Measurements from ENCODE around the gene PTGER4. TPM values are rescaled to one million over a fixed set of nuclear protein-coding genes. Genes with fewer than 3 reads are reported as not detected.
"Not testable (repeated sequence)": the region's sequence is repeated elsewhere in the genome, so short reads cannot be mapped to it uniquely, and the experiment has no call there.

Gene PTGER4
- total RNA-seq, 2 donors from 2014 or later, result 42.3 to 59.5 TPM

- DNase-seq (peak; percentile 27 to 51), ATAC-seq (replicated peaks in 1 of 2) (peak in 1 of 2 donors; percentile 23)
- H3K27ac Mint-ChIP-seq, result peak overlapping the region; percentile 100
- H3K9me3 Mint-ChIP-seq, result no peaks in the 10 kb centered on the region
- H3K4me3 Mint-ChIP-seq, result peak overlapping the region; percentile 92 to 97
- no peaks in the 10 kb centered on the region for H3K27me3 Mint-ChIP-seq (ENCODE audit: low read depth)
- H3K36me3 Mint-ChIP-seq (ENCODE audit: insufficient read depth in 2 of 2), result peaks cover 27 to 63% of the 10 kb centered on the region in 2 donors
- peaks cover 80% of the 10 kb centered on the region for H3K4me1 Mint-ChIP-seq (ENCODE audit: low read depth)
Measured at GRCh38 chr5:40687321-40687720, 7.6 kb downstream of the PTGER4 start.

- ATAC-seq (replicated peaks in 1 of 2), result peak; percentile 70 to 76
- no peaks in the 10 kb centered on the region for H3K27me3 Mint-ChIP-seq (ENCODE audit: low read depth)
- H3K36me3 Mint-ChIP-seq (ENCODE audit: insufficient read depth in 2 of 2), result peaks cover 23 to 60% of the 10 kb centered on the region in 2 donors
- no peaks in the 10 kb centered on the region for H3K9me3 Mint-ChIP-seq
- peak overlapping the region; percentile 100 for H3K27ac Mint-ChIP-seq
- peak overlapping the region; percentile 92 to 97 for H3K4me3 Mint-ChIP-seq
- DNase-seq, result peak; percentile 88 to 89
- peaks cover 82% of the 10 kb centered on the region for H3K4me1 Mint-ChIP-seq (ENCODE audit: low read depth)
Measured at GRCh38 chr5:40688127-40688761, 8.5 kb downstream of the PTGER4 start.

GRCh38 chr5:40688996-40689395 lies 9.3 kb downstream of the PTGER4 start:
- H3K27me3 Mint-ChIP-seq (ENCODE audit: low read depth), result no peaks in the 10 kb centered on the region
- no peak for ATAC-seq (replicated peaks in 1 of 2)
- peaks cover 82% of the 10 kb centered on the region for H3K4me1 Mint-ChIP-seq (ENCODE audit: low read depth)
- H3K27ac Mint-ChIP-seq, result peak overlapping the region; percentile 100
- no peaks in the 10 kb centered on the region for H3K9me3 Mint-ChIP-seq
- H3K36me3 Mint-ChIP-seq (ENCODE audit: insufficient read depth in 2 of 2), result peaks cover 18 to 59% of the 10 kb centered on the region in 2 donors
- H3K4me3 Mint-ChIP-seq, result peak overlapping the region; percentile 92 to 97
- no peak for DNase-seq

GRCh38 chr5:40689438-40689837 lies 9.7 kb downstream of the PTGER4 start:
- Mint-ChIP-seq H3K9me3 (no peaks in the 10 kb centered on the region), H3K4me1 (ENCODE audit: low read depth) (peaks cover 79% of the 10 kb centered on the region), H3K27ac (peak overlapping the region; percentile 100), H3K27me3 (ENCODE audit: low read depth) (no peaks in the 10 kb centered on the region), H3K4me3 (peak overlapping the region; percentile 44 to 97), H3K36me3 (ENCODE audit: insufficient read depth in 2 of 2) (peaks cover 17 to 56% of the 10 kb centered on the region in 2 donors)
- DNase-seq (peak; percentile 71 to 73), ATAC-seq (replicated peaks in 1 of 2) (peak; percentile 85 to 88)

- DNase-seq (no peak), ATAC-seq (replicated peaks in 1 of 2) (no peak)
- Mint-ChIP-seq H3K9me3 (no peaks in the 10 kb centered on the region), H3K27me3 (ENCODE audit: low read depth) (no peaks in the 10 kb centered on the region), H3K27ac (peak overlapping the region; percentile 90), H3K4me3 (peak overlapping the region; percentile 43 to 77), H3K36me3 (ENCODE audit: insufficient read depth in 2 of 2) (peaks cover 19 to 57% of the 10 kb centered on the region in 2 donors), H3K4me1 (ENCODE audit: low read depth) (peaks cover 73% of the 10 kb centered on the region)
Measured at GRCh38 chr5:40690267-40690666, 10.6 kb downstream of the PTGER4 start.

GRCh38 chr5:40691894-40692293 lies 12.2 kb downstream of the PTGER4 start:
- peaks cover 20 to 51% of the 10 kb centered on the region in 2 donors for H3K36me3 Mint-ChIP-seq (ENCODE audit: insufficient read depth in 2 of 2)
- DNase-seq (no peak), ATAC-seq (replicated peaks in 1 of 2) (no peak)
- H3K27me3 Mint-ChIP-seq (ENCODE audit: low read depth), result no peaks in the 10 kb centered on the region
- peaks cover 0 to 2% of the 10 kb centered on the region in 2 donors for H3K9me3 Mint-ChIP-seq
- H3K4me3 Mint-ChIP-seq, result peak overlapping the region in 1 of 2 donors; percentile 47
- H3K27ac Mint-ChIP-seq, result peak overlapping the region; percentile 75
- H3K4me1 Mint-ChIP-seq (ENCODE audit: low read depth), result peaks cover 60% of the 10 kb centered on the region

- Mint-ChIP-seq H3K4me3 (no peak overlapping the region), H3K4me1 (ENCODE audit: low read depth) (peaks cover 37% of the 10 kb centered on the region), H3K27me3 (ENCODE audit: low read depth) (no peaks in the 10 kb centered on the region), H3K36me3 (ENCODE audit: insufficient read depth in 2 of 2) (peaks cover 18 to 46% of the 10 kb centered on the region in 2 donors), H3K27ac (peak overlapping the region; percentile 44), H3K9me3 (peaks cover 0 to 2% of the 10 kb centered on the region in 2 donors)
- no peak for DNase-seq
- ATAC-seq (replicated peaks in 1 of 2), result no peak
Measured at GRCh38 chr5:40694433-40694832, 14.7 kb downstream of the PTGER4 start.

GRCh38 chr5:40700116-40700782 lies 20.5 kb downstream of the PTGER4 start:
- peak; percentile 36 to 39 for ATAC-seq (replicated peaks in 1 of 2)
- Mint-ChIP-seq H3K27me3 (ENCODE audit: low read depth) (no peaks in the 10 kb centered on the region), H3K4me3 (no peak overlapping the region), H3K4me1 (ENCODE audit: low read depth) (peaks cover 6% of the 10 kb centered on the region), H3K9me3 (peaks cover 25 to 29% of the 10 kb centered on the region in 2 donors), H3K36me3 (ENCODE audit: insufficient read depth in 2 of 2) (peaks cover 45 to 54% of the 10 kb centered on the region in 2 donors), H3K27ac (no peak overlapping the region)
- no peak for DNase-seq

GRCh38 chr5:40702027-40702426 lies 22.3 kb downstream of the PTGER4 start:
- not testable (repeated sequence) for DNase-seq; ATAC-seq (replicated peaks in 1 of 2); H3K4me1 Mint-ChIP-seq (ENCODE audit: low read depth); H3K27me3 Mint-ChIP-seq (ENCODE audit: low read depth); H3K4me3 Mint-ChIP-seq; H3K27ac Mint-ChIP-seq
- Mint-ChIP-seq H3K36me3 (ENCODE audit: insufficient read depth in 2 of 2) (peaks cover 50 to 51% of the 10 kb centered on the region in 2 donors), H3K9me3 (peaks cover 30 to 34% of the 10 kb centered on the region in 2 donors)

GRCh38 chr5:40705484-40705883 lies 25.8 kb downstream of the PTGER4 start:
- H3K27ac Mint-ChIP-seq; H3K27me3 Mint-ChIP-seq (ENCODE audit: low read depth); H3K4me1 Mint-ChIP-seq (ENCODE audit: low read depth); ATAC-seq (replicated peaks in 1 of 2); DNase-seq; H3K4me3 Mint-ChIP-seq: not testable (repeated sequence)
- H3K36me3 Mint-ChIP-seq (ENCODE audit: insufficient read depth in 2 of 2), result peaks cover 54 to 63% of the 10 kb centered on the region in 2 donors
- H3K9me3 Mint-ChIP-seq, result peaks cover 34 to 39% of the 10 kb centered on the region in 2 donors

- not testable (repeated sequence) for ATAC-seq (replicated peaks in 1 of 2); H3K4me1 Mint-ChIP-seq (ENCODE audit: low read depth); H3K4me3 Mint-ChIP-seq; DNase-seq; H3K27me3 Mint-ChIP-seq (ENCODE audit: low read depth); H3K27ac Mint-ChIP-seq
- Mint-ChIP-seq H3K9me3 (peaks cover 7 to 12% of the 10 kb centered on the region in 2 donors), H3K36me3 (ENCODE audit: insufficient read depth in 2 of 2) (peaks cover 16 to 26% of the 10 kb centered on the region in 2 donors)
Measured at GRCh38 chr5:40710575-40710974, 30.9 kb downstream of the PTGER4 start.

- no peak for ATAC-seq (replicated peaks in 1 of 2)
Measured at GRCh38 chr5:40714001-40714400, 34.3 kb downstream of the PTGER4 start.

GRCh38 chr5:40716000-40716399 lies 36.3 kb downstream of the PTGER4 start:
- DNase-seq, result no peak
- peaks cover 6 to 15% of the 10 kb centered on the region in 2 donors for H3K36me3 Mint-ChIP-seq (ENCODE audit: insufficient read depth in 2 of 2)
- H3K4me3 Mint-ChIP-seq, result no peak overlapping the region
- H3K9me3 Mint-ChIP-seq, result no peaks in the 10 kb centered on the region
- peaks cover 8% of the 10 kb centered on the region for H3K4me1 Mint-ChIP-seq (ENCODE audit: low read depth)
- ATAC-seq (replicated peaks in 1 of 2), result peak in 1 of 2 donors; percentile 34
- no peaks in the 10 kb centered on the region for H3K27me3 Mint-ChIP-seq (ENCODE audit: low read depth)
- no peak overlapping the region for H3K27ac Mint-ChIP-seq

More at GRCh38 chr5:40714001-40714400, 34.3 kb downstream of the PTGER4 start:
- Mint-ChIP-seq H3K9me3 (peaks cover 0 to 2% of the 10 kb centered on the region in 2 donors), H3K36me3 (ENCODE audit: insufficient read depth in 2 of 2) (peaks cover 8 to 10% of the 10 kb centered on the region in 2 donors), H3K4me3 (no peak overlapping the region), H3K27ac (peak overlapping the region; percentile 50), H3K4me1 (ENCODE audit: low read depth) (peaks cover 8% of the 10 kb centered on the region), H3K27me3 (ENCODE audit: low read depth) (no peaks in the 10 kb centered on the region)
- no peak for DNase-seq

Data from activated T-cell treated with anti-CD3 and anti-CD28 coated beads, Interleukin-2, amount 50 U/mL, for 72 hours (primary cell).